Endothelial cell of umbilical vein (primary cell): ENCODE data around the gene FARP1. TPM values are rescaled to one million over a fixed set of nuclear protein-coding genes. Genes with fewer than 3 reads are reported as not detected.

ENCODE experiments used
- BruUV-seq: library from RNA; stranded (reverse); fragments of 400-500 nt; replicated peaks from 2 replicates; lab custom pipeline; 2021; lab: Mats Ljungman, UMichigan
- CTCF ChIA-PET: fragments of 300-600, 350-600 bp; sonication (Branson Sonifier 250); formaldehyde crosslinking; loops from one replicate; lab custom pipeline; 2021; ENCODE audit warnings: antibody characterized with exemption, inconsistent platforms; lab: Charles Lee
- POLR2A ChIA-PET: fragments of 300-600, 350-600 bp; sonication (Branson Sonifier 250); formaldehyde crosslinking; loops from one replicate; lab custom pipeline; 2021; ENCODE audit warnings: antibody characterized with exemption, inconsistent platforms; lab: Charles Lee
- DNase-seq: peaks from one replicate; pipeline ENCODE4 v3.0.0-alpha.2; 2011; ENCODE audit warnings: low read depth, low spot score
- FAIRE-seq: peaks from 2 replicates; lab custom pipeline; 2011; peaks lifted over from hg19 to GRCh38; lab: Jason Lieb, UNC
- H2AFZ ChIP-seq: 2 replicates; pipeline ENCODE4 v1.6.0; 2012; ENCODE audit warnings: low read depth, low read length, control low read depth, inconsistent platforms
- H3K27ac ChIP-seq: 2 replicates; pipeline ENCODE4 v1.5.1; 2011; ENCODE audit warnings: low read depth, mild to moderate bottlenecking, control low read depth, low read length, moderate library complexity; ENCODE audit not compliant: insufficient read depth
- H3K27me3 ChIP-seq, 2 experiments: 2 replicates each; pipeline versions ENCODE4 v1.6.0 to v1.6.1; 2011; ENCODE audit warnings: low read length in 2 of 2, mixed read lengths in 1 of 2; ENCODE audit not compliant: control insufficient read depth in 2 of 2, insufficient read depth in 2 of 2
- H3K36me3 ChIP-seq, 2 experiments: 2 replicates in 1 of 2; 3 replicates in 1 of 2; pipeline ENCODE4 v1.5.1; 2011; ENCODE audit warnings: low read length in 2 of 2, mild to moderate bottlenecking in 1 of 2, moderate library complexity in 1 of 2; ENCODE audit not compliant: control insufficient read depth in 2 of 2, insufficient read depth in 2 of 2; ENCODE audit errors: extremely low read depth in 1 of 2
- H3K4me1 ChIP-seq: 3 replicates; pipeline ENCODE4 v1.5.1; 2011; ENCODE audit warnings: mild to moderate bottlenecking, low read length; ENCODE audit not compliant: control insufficient read depth, insufficient read depth; ENCODE audit errors: extremely low read depth
- H3K4me2 ChIP-seq: 2 replicates; pipeline ENCODE4 v1.6.1; 2011; ENCODE audit warnings: low read length, control low read depth, mixed read lengths; ENCODE audit not compliant: insufficient read depth
- H3K4me3 ChIP-seq, 3 experiments: fragments of 200-600 bp in 1 of 3; sonication (generic), shearing (Covaris generic) in 1 of 3; replicated peaks in 1 of 3; 2 replicates each; pipeline ENCODE4 v1.5.1; 2011 to 2016; ENCODE audit warnings: control low read depth in 3 of 3, low read length in 3 of 3, mild to moderate bottlenecking in 2 of 3, inconsistent platforms in 1 of 3, low read depth in 1 of 3, moderate library complexity in 1 of 3; ENCODE audit not compliant: insufficient read depth in 1 of 3
- H3K79me2 ChIP-seq: 2 replicates; pipeline ENCODE4 v1.6.0; 2012; ENCODE audit warnings: low read length, inconsistent platforms; ENCODE audit not compliant: control insufficient read depth, insufficient read depth
- H3K9ac ChIP-seq: replicated peaks from 2 replicates; pipeline ENCODE3; 2011; ENCODE audit warnings: low read length, control low read depth; ENCODE audit not compliant: insufficient read depth; ENCODE audit errors: extremely low read depth
- H3K9me1 ChIP-seq: replicated peaks from 3 replicates; pipeline ENCODE4 v1.6.0; 2011; ENCODE audit warnings: mild to moderate bottlenecking, low read length; ENCODE audit not compliant: control insufficient read depth, insufficient read depth; ENCODE audit errors: extremely low read depth
- H3K9me3 ChIP-seq: replicated peaks from 2 replicates; pipeline ENCODE4 v1.5.1; 2012; ENCODE audit warnings: low read length, inconsistent platforms; ENCODE audit not compliant: control insufficient read depth, insufficient read depth
- H4K20me1 ChIP-seq: replicated peaks from 2 replicates; pipeline ENCODE3; 2011; ENCODE audit warnings: mild to moderate bottlenecking, low read length; ENCODE audit not compliant: control insufficient read depth, insufficient read depth; ENCODE audit errors: extremely low read depth
- EZH2 ChIP-seq: IDR thresholded peaks from 2 replicates; pipeline ENCODE4 v1.6.1; 2012; ENCODE audit warnings: borderline replicate concordance, low read depth, mild to moderate bottlenecking, moderate library complexity, low read length, inconsistent platforms; ENCODE audit not compliant: severe bottlenecking
- FOS ChIP-seq: IDR thresholded peaks from 2 replicates; pipeline ENCODE4 v1.6.1; 2011; ENCODE audit warnings: mild to moderate bottlenecking, low read length, moderate library complexity, borderline replicate concordance; ENCODE audit not compliant: insufficient read depth
- GATA2 ChIP-seq: IDR thresholded peaks from 2 replicates; pipeline ENCODE4 v1.7.0; 2011; ENCODE audit warnings: low read depth, mild to moderate bottlenecking, moderate library complexity, mixed read lengths, low read length; ENCODE audit not compliant: insufficient read length, insufficient read depth
- JUN ChIP-seq: IDR thresholded peaks from 2 replicates; pipeline ENCODE4 v1.6.1; 2011; ENCODE audit warnings: borderline replicate concordance, low read depth; ENCODE audit not compliant: insufficient read length, insufficient read depth
- MYC ChIP-seq: IDR thresholded peaks from one replicate; pipeline ENCODE4 v1.6.1; 2011; ENCODE audit warnings: mild to moderate bottlenecking, low read depth, low read length
- POLR2A ChIP-seq: IDR thresholded peaks from 2 replicates; pipeline ENCODE4 v1.6.1; 2012; ENCODE audit warnings: low read depth, mild to moderate bottlenecking, control low read depth, low read length
- POLR2AphosphoS5 ChIP-seq: IDR thresholded peaks from 2 replicates; pipeline ENCODE4 v1.6.1; 2012; ENCODE audit warnings: low read depth, mild to moderate bottlenecking, control low read depth, low read length, moderate library complexity; ENCODE audit not compliant: insufficient read depth
- dilution Hi-C: fragments of 300-500 bp; cut with MboI; formaldehyde crosslinking; loops from one replicate; pipeline ENCODE4 v1.15.0; 2019; ENCODE audit warnings: low sequenced_read_pairs; ENCODE audit not compliant: extremely low pct_ligation_motif_present
- intact Hi-C: fragments of 100-400 bp; cut with micrococcal nuclease; formaldehyde crosslinking; loops from one replicate; pipeline ENCODE4 v1.10.0; 2022
- polyA plus RNA-seq, 4 experiments: library from polyadenylated mRNA; depleted of rRNA in 3 of 4; stranded (reverse) in 3 of 4; unstranded in 1 of 4; fragments of >200 nt; gene quantifications; 2 replicates each; pipeline versions ENCODE4 v1.2.1 to v1.2.3, GENCODE V29; 2011 to 2012; ENCODE audit warnings: missing spikeins in 1 of 4
- total RNA-seq: library from RNA; stranded (reverse); gene quantifications from 2 replicates; pipeline ENCODE4 v1.2.3, GENCODE V29; 2021
- TF ChIP-seq, protein P1 (sequence below), 2 donors: IDR thresholded peaks; 1 replicate in 1 of 2; 2 replicates in 1 of 2; pipeline ENCODE4 v1.5.1; 2011; ENCODE audit warnings: low read length in 2 of 2, mild to moderate bottlenecking in 2 of 2, moderate library complexity in 2 of 2, control low read depth in 1 of 2, inconsistent platforms in 1 of 2, low read depth in 1 of 2; ENCODE audit not compliant: insufficient read depth in 1 of 2; ENCODE audit errors: extremely low read depth in 1 of 2
- TF ChIP-seq, protein P2 (sequence below): IDR thresholded peaks from 2 replicates; pipeline ENCODE4 v1.6.1; 2011; ENCODE audit not compliant: insufficient read depth, insufficient read length

The FARP1 gene
- total and polyA plus RNA-seq, 2 donors (not counting 3 experiments of a cell fraction or from before 2014, with no cell fraction given): 19.0 to 77.7 TPM

DNA sequence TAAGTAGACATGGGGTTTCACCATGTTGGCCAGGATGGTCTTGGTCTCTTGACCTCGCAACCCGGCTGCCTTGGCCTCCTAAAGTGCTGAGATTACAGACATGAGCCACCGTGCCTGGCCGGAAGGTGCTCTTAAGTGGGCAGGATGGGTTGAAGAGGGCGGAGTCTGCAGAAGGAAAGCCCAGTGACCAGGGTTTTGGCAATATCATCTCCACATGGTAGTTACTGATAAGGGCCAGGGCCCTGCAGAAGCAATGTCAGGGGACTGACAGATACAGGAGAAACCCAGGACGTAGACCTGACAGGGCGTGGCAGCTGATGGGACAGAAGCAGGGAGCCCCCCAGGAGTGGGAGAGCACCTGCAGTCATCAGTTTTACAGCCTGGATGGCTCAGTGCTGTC lies 79.9 kb downstream of the FARP1 start:
- intact Hi-C loops (no loop called here), dilution Hi-C loops (no loop called here)
- Histone ChIP-seq H3K4me3 (no peak overlapping the region), H4K20me1 (no peaks in the 10 kb centered on the region), H3K36me3 (no peaks in the 10 kb centered on the region), H3K4me2 (no peak overlapping the region), H3K4me1 (peaks cover 8% of the 10 kb centered on the region), H3K79me2 (peaks cover 2% of the 10 kb centered on the region), H3K9ac (no peak overlapping the region), H2AFZ (no peak overlapping the region), H3K27me3 (no peaks in the 10 kb centered on the region), H3K27ac (no peak overlapping the region), H3K9me1 (no peaks in the 10 kb centered on the region), H3K9me3 (no peaks in the 10 kb centered on the region)
- BruUV-seq: no TSS peak
- FAIRE-seq (no peak), DNase-seq (no peak)
- ChIA-PET CTCF (interaction anchor here (1.3 kb wide), 1 partner anchor 23 kb away, joined by 3 read pairs; no protein-coding TSS in a partner anchor), POLR2A (no interaction called here)
- TF ChIP-seq POLR2A: no peak
- TF ChIP-seq, protein P1, sequence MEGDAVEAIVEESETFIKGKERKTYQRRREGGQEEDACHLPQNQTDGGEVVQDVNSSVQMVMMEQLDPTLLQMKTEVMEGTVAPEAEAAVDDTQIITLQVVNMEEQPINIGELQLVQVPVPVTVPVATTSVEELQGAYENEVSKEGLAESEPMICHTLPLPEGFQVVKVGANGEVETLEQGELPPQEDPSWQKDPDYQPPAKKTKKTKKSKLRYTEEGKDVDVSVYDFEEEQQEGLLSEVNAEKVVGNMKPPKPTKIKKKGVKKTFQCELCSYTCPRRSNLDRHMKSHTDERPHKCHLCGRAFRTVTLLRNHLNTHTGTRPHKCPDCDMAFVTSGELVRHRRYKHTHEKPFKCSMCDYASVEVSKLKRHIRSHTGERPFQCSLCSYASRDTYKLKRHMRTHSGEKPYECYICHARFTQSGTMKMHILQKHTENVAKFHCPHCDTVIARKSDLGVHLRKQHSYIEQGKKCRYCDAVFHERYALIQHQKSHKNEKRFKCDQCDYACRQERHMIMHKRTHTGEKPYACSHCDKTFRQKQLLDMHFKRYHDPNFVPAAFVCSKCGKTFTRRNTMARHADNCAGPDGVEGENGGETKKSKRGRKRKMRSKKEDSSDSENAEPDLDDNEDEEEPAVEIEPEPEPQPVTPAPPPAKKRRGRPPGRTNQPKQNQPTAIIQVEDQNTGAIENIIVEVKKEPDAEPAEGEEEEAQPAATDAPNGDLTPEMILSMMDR (IDR thresholded peaks at IDR 0.05; ENCODE audit: extremely low read depth in 1 of 2, insufficient read depth in 1 of 2, low read depth in 1 of 2, low read length in 2 of 2): no peak
- TF ChIP-seq JUN: no peak
- TF ChIP-seq EZH2: no peak
- no peak for TF ChIP-seq GATA2
- TF ChIP-seq MYC: no peak
- no peak for TF ChIP-seq FOS
- TF ChIP-seq, protein P2, sequence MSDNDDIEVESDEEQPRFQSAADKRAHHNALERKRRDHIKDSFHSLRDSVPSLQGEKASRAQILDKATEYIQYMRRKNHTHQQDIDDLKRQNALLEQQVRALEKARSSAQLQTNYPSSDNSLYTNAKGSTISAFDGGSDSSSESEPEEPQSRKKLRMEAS: no peak
- TF ChIP-seq POLR2AphosphoS5: no peak
